Measurements from ENCODE around the gene XIRP2. TPM values are rescaled to one million over a fixed set of nuclear protein-coding genes. Genes with fewer than 3 reads are reported as not detected.
"Not testable (repeated sequence)": the region's sequence is repeated elsewhere in the genome, so short reads cannot be mapped to it uniquely, and the experiment has no call there.

The XIRP2 gene
- polyA plus RNA-seq, 10 donors, result 51.3 to 222 (median 160) TPM

- DNase-seq, result no peak
Measured at GRCh38 chr2:167028503-167028902, 140.2 kb downstream of the XIRP2 start.

GRCh38 chr2:167034976-167035375 is 146.7 kb downstream of the XIRP2 start:
- DNase-seq, result not testable (repeated sequence)

- no peak for DNase-seq
Measured at GRCh38 chr2:167048829-167049228, 160.5 kb downstream of the XIRP2 start.

- no peak for DNase-seq
Measured at GRCh38 chr2:167049659-167050058, 161.4 kb downstream of the XIRP2 start.

- no peak for DNase-seq
Measured at GRCh38 chr2:167052825-167053224, 164.5 kb downstream of the XIRP2 start.

GRCh38 chr2:167054881-167055280 is 166.6 kb downstream of the XIRP2 start:
- DNase-seq, result no peak

- DNase-seq, result no peak
Measured at GRCh38 chr2:167057446-167057845, 169.2 kb downstream of the XIRP2 start.

GRCh38 chr2:167059173-167059572 is 170.9 kb downstream of the XIRP2 start:
- DNase-seq, result no peak

GRCh38 chr2:167069855-167070254 is 181.6 kb downstream of the XIRP2 start:
- no peak for DNase-seq

- DNase-seq, result not testable (repeated sequence)
Measured at GRCh38 chr2:167075708-167076107, 187.4 kb downstream of the XIRP2 start.

GRCh38 chr2:167098931-167099330 is 210.7 kb downstream of the XIRP2 start:
- DNase-seq, result not testable (repeated sequence)

GRCh38 chr2:167100506-167100905 is 212.2 kb downstream of the XIRP2 start:
- DNase-seq, result no peak

GRCh38 chr2:167103028-167103756 is 214.9 kb downstream of the XIRP2 start:
- DNase-seq, result no peak

GRCh38 chr2:167103757-167104133 is 215.5 kb downstream of the XIRP2 start:
- DNase-seq, result no peak

GRCh38 chr2:167104691-167105090 is 216.4 kb downstream of the XIRP2 start:
- DNase-seq, result no peak

GRCh38 chr2:167109682-167110081 is 221.4 kb downstream of the XIRP2 start:
- DNase-seq, result not testable (repeated sequence)

GRCh38 chr2:167110345-167110744 is 222.1 kb downstream of the XIRP2 start:
- no peak for DNase-seq

GRCh38 chr2:167114018-167114417 is 225.7 kb downstream of the XIRP2 start:
- no peak for DNase-seq

GRCh38 chr2:167115541-167115940 is 227.3 kb downstream of the XIRP2 start:
- no peak for DNase-seq

- DNase-seq, result no peak
Measured at GRCh38 chr2:167122389-167122788, 234.1 kb downstream of the XIRP2 start.

GRCh38 chr2:167126165-167126564 is 237.9 kb downstream of the XIRP2 start:
- no peak for DNase-seq

GRCh38 chr2:167127135-167127534 is 238.9 kb downstream of the XIRP2 start:
- no peak for DNase-seq

GRCh38 chr2:167128130-167128529 is 239.8 kb downstream of the XIRP2 start:
- DNase-seq, result no peak

- no peak for DNase-seq
Measured at GRCh38 chr2:167132066-167132465, 243.8 kb downstream of the XIRP2 start.
